ENCODE data around the gene CLIP1. TPM values are rescaled to one million over a fixed set of nuclear protein-coding genes. Genes with fewer than 3 reads are reported as not detected.

CLIP1 gene
- total RNA-seq, 6 experiments from 2014 or later, result 35.4 to 63.4 (median 43.1) TPM

DNA sequence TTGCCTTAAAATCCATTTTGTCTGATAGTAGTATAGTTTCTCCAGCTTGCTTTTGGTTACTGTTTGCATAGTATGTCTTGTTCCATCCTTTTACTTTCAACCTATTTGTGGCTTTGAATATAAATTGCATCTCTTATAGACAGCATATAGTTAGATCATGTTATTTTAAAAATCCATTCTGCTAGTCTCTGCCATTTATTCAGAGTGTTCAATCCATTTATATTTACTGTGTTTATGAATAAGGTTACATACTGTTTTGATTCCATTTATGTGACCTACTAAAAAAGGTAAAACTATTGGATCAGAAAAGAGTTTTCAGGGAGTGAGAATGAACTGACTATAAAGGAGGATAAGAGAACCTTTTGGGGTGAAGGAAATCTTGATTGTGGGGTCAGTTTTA is 126.6 kb downstream of the CLIP1 start:
- DNase-seq, result no peak
- H3K4me3 ChIP-seq, result no peak overlapping the region
- no peak for TF ChIP-seq POLR2A (IDR thresholded peaks at IDR 0.05)
- TF ChIP-seq, protein P1, sequence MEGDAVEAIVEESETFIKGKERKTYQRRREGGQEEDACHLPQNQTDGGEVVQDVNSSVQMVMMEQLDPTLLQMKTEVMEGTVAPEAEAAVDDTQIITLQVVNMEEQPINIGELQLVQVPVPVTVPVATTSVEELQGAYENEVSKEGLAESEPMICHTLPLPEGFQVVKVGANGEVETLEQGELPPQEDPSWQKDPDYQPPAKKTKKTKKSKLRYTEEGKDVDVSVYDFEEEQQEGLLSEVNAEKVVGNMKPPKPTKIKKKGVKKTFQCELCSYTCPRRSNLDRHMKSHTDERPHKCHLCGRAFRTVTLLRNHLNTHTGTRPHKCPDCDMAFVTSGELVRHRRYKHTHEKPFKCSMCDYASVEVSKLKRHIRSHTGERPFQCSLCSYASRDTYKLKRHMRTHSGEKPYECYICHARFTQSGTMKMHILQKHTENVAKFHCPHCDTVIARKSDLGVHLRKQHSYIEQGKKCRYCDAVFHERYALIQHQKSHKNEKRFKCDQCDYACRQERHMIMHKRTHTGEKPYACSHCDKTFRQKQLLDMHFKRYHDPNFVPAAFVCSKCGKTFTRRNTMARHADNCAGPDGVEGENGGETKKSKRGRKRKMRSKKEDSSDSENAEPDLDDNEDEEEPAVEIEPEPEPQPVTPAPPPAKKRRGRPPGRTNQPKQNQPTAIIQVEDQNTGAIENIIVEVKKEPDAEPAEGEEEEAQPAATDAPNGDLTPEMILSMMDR (IDR thresholded peaks at IDR 0.05), result no peak
- no peaks in the 10 kb centered on the region for H3K9me3 ChIP-seq
- no peak overlapping the region for H3K27ac ChIP-seq
- H3K27me3 ChIP-seq, result no peaks in the 10 kb centered on the region
- intact Hi-C loops (cut with DNase I), result no loop called here
- no peaks in the 10 kb centered on the region for H3K4me1 ChIP-seq
- ATAC-seq, result no peak
- peaks cover 0 to 74% (median 17%) of the 10 kb centered on the region in 4 donors for H3K36me3 ChIP-seq

DNA sequence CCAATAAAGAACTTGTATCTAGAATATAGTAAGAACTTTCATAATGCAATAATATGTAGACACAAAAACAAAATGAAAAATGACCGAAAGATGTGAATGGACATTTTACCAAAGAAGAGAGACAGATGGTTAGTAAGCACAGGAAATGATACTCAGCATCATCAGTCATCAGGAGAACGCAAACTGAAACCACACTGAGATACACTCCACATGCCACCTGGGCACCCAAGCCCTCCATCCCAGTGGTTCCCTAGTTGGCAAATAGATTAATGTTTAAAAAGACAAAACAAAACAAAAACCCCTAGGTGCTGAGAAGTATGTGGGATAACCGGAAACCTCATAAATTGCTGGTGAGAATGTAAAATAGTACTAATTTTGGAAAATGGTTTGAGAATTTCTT is 129.4 kb downstream of the CLIP1 start:
- 89% methylated on average over 3 of the region's 3 CpGs for WGBS (ENCODE audit: insufficient coverage, low coverage, low lambda C conversion rate, missing lambda C conversion rate)
- intact Hi-C loops (cut with DNase I), result no loop called here
- DNase-seq (no peak), ATAC-seq (no peak)
- no peak for TF ChIP-seq POLR2A (IDR thresholded peaks at IDR 0.05)
- TF ChIP-seq, protein P1 (IDR thresholded peaks at IDR 0.05), result no peak
- Histone ChIP-seq H3K27me3 (no peaks in the 10 kb centered on the region), H3K27ac (no peak overlapping the region), H3K4me1 (no peaks in the 10 kb centered on the region), H3K4me3 (no peak overlapping the region), H3K9me3 (no peaks in the 10 kb centered on the region), H3K36me3 (peaks cover 0 to 54% (median 15%) of the 10 kb centered on the region in 4 donors)

DNA sequence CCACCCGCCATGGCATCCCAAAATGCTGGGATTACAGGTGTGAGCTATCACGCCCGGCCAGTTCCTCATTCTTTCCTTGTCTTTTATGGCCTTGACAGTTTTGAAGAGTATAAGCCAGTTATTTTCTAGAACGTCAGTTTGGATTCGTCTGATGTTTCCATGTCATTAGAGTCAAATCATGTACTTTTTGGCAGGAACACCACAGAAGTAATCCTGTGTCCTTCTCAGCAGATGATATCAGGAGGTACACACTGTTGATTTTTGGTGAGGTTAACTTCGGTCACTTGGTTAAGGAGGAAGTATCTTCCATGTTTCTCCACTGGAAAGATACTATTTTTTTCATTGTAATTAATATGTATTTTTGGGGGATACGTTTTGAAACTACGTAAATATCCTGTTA is 131.0 kb downstream of the CLIP1 start:
- no peaks in the 10 kb centered on the region for H3K4me1 ChIP-seq
- no peak overlapping the region for H3K27ac ChIP-seq
- ATAC-seq, result no peak
- no peak overlapping the region for H3K4me3 ChIP-seq
- no peaks in the 10 kb centered on the region for H3K27me3 ChIP-seq
- H3K9me3 ChIP-seq, result no peaks in the 10 kb centered on the region
- peaks cover 0 to 57% (median 14%) of the 10 kb centered on the region in 4 donors for H3K36me3 ChIP-seq
- intact Hi-C loops (cut with DNase I), result no loop called here
- TF ChIP-seq POLR2A (IDR thresholded peaks at IDR 0.05), result no peak
- TF ChIP-seq, protein P1 (IDR thresholded peaks at IDR 0.05), result no peak
- WGBS (ENCODE audit: insufficient coverage, low coverage, low lambda C conversion rate, missing lambda C conversion rate), result 89% methylated on average over 8 of the region's 8 CpGs
- no peak for DNase-seq

DNA sequence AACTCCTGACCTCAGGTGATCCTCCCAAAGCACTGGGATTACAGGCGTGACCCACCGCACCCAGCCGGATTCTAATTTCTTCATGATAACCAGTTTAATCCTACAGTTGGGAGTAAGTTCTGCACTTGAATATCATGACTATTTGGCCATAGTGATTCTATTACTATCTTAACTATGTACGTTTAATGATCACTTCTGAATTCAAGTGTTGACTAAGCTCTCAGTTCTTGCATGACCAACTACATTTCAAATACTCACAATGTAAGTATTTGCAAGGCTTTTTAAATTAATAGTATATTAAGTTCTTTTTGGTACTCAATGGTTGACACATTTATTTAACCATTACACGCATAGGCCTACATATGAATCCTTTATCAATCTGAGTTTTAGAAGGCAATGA is 138.8 kb downstream of the CLIP1 start:
- Histone ChIP-seq H3K27me3 (no peaks in the 10 kb centered on the region), H3K4me1 (no peaks in the 10 kb centered on the region), H3K4me3 (no peak overlapping the region), H3K27ac (no peak overlapping the region), H3K36me3 (peaks cover 0 to 73% (median 19%) of the 10 kb centered on the region in 4 donors), H3K9me3 (no peaks in the 10 kb centered on the region)
- ATAC-seq (no peak), DNase-seq (no peak)
- intact Hi-C loops (cut with DNase I), result no loop called here
- 100% methylated on average over 5 of the region's 5 CpGs for WGBS (ENCODE audit: insufficient coverage, low coverage, low lambda C conversion rate, missing lambda C conversion rate)
- no peak for TF ChIP-seq POLR2A (IDR thresholded peaks at IDR 0.05)
- TF ChIP-seq, protein P1 (IDR thresholded peaks at IDR 0.05), result no peak

DNA sequence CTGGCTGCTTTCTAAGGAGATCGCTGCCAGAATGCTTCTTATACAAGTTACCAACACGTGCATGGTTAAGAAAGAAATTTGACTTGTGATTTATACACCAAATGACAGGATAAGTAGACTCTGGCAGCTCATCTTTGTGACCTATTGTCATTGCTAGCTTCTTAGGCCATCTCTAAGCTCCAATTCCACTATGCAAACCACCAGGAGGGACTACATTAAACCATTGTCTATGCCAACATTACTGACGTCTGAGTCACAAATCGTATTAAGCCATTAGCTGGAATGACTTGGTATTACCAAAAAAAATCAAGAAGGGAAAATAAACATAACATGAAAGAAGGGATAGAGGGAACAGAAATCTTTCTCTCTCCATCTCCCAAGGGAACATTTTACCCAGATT is 140.4 kb downstream of the CLIP1 start:
- no peaks in the 10 kb centered on the region for H3K9me3 ChIP-seq
- H3K4me3 ChIP-seq, result no peak overlapping the region
- no peak for TF ChIP-seq POLR2A (IDR thresholded peaks at IDR 0.05)
- TF ChIP-seq, protein P1 (IDR thresholded peaks at IDR 0.05), result no peak
- no peaks in the 10 kb centered on the region for H3K27me3 ChIP-seq
- ATAC-seq (no peak), DNase-seq (no peak)
- intact Hi-C loops (cut with DNase I), result no loop called here
- peaks cover 0 to 74% (median 21%) of the 10 kb centered on the region in 4 donors for H3K36me3 ChIP-seq
- no peak overlapping the region for H3K27ac ChIP-seq
- no peaks in the 10 kb centered on the region for H3K4me1 ChIP-seq
- WGBS (ENCODE audit: insufficient coverage, low coverage, low lambda C conversion rate, missing lambda C conversion rate), result 76% methylated on average over 4 of the region's 4 CpGs
